ENCODE results near the gene CDK11B.
A peak's percentile ranks its signal among the peaks of the same experiment; 100 is the strongest.
"Not testable (repeated sequence)": the region's sequence is repeated elsewhere in the genome, so short reads cannot be mapped to it uniquely, and the experiment has no call there.

CDK11B gene

DNA sequence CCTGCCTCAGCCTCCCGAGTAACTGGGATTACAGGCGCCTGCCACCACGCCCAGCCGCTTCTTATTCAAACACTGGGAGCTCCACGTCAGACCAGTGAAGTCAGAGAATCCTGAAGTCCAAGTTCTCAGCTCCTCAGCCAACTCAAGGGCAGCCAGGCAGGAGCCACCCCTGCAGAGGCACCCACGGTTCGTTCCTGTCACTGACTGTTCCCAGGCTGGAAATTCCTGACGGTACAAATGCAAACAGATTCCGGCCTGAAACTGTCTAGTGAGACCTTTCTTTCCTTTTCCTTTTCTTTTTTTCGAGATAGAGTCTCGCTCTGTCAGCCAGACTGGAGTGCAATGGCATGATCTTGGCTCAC, 22.1 kb upstream of the CDK11B start:
- DNase-seq, result no peak

DNA sequence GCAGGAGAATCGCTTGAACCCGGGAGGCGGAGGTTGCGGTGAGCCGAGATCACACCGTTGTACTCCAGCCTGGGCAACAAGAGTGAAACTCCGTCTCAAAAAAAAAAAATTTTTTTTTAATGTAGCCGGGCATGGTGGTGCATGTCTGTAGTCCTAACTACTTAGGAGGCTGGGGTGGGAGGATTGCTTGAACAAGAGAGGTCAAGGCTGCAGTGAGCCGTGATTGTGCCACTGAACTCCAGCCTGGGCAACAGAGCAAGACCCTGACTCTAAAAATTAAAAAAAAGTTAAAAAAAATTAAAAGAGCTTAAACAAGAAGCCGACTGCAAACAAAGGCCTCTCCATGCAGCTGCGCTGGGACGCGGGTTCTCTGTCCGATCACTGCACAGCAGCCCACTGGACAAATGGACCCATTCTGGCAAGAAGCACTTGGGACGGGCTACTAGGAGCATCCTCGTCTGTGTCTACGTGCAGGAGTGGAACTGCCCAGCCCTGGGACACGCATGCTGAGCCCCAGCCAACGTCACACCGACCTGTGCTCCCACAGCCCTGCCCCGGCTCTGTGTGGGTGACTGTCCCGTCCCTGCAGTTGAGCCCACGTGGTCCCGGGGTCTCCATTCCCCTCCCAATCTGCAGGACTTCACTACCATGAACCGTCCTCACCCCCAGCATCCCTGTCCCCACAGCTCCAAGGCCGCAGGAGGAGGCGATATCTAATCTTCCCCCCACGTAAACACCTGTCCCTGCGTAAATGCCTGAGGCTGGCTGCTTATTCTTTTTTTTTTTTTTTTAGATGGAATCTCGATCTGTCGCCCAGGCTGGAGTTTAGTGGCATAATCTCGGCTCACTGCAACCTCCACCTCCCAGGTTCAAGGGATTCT, 21.5 kb upstream of the CDK11B start:
- DNase-seq, result no peak

DNA sequence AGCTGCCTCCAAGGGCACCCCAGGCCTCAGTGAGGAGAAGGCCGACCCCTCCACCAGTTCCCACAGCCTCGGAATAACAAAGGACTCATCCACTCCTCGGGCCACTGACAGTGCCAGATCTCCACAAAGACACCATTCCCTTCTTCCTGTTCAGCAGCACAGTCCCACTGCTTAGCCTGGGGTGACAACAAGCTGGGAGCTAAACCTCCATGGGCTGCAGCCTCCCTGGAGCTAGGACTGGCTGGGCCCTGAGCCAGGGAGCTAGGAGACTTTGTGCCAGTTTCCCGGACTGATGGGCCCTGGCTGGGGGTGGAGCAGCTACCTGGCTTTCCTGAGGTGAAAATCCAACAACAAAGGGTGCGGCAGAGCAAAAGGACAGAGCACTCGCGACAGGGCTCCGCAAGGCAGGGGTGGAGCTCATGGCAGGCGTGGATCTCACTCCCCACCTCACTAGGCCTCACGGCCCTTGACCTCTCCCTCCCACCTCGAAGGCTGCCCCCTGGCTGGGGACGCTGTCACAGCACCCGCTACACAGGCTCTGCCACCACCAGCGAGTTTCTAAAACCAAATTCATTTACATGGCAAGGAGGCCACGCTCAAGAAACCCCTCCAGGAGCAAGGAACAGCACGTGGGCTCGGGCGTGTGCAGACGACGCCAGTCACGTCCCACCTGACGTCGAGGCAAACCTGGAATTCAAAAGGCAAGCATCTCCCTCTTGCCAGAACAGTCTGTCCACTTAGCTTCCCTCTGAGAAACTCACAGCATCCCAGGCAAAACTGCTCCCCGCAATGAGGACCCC, 20.0 kb upstream of the CDK11B start:
- DNase-seq, result no peak

GRCh38 chr1:1677718-1678580, 19.1 kb upstream of the CDK11B start:
- DNase-seq, result no peak

- DNase-seq, result not testable (repeated sequence)
These were observed 17.3 kb upstream of the CDK11B start for GRCh38 chr1:1676087-1676486.

GRCh38 chr1:1675218-1675617, 16.4 kb upstream of the CDK11B start:
- not testable (repeated sequence) for DNase-seq

GRCh38 chr1:1674806-1675205, 16.0 kb upstream of the CDK11B start:
- DNase-seq, result not testable (repeated sequence)

DNA sequence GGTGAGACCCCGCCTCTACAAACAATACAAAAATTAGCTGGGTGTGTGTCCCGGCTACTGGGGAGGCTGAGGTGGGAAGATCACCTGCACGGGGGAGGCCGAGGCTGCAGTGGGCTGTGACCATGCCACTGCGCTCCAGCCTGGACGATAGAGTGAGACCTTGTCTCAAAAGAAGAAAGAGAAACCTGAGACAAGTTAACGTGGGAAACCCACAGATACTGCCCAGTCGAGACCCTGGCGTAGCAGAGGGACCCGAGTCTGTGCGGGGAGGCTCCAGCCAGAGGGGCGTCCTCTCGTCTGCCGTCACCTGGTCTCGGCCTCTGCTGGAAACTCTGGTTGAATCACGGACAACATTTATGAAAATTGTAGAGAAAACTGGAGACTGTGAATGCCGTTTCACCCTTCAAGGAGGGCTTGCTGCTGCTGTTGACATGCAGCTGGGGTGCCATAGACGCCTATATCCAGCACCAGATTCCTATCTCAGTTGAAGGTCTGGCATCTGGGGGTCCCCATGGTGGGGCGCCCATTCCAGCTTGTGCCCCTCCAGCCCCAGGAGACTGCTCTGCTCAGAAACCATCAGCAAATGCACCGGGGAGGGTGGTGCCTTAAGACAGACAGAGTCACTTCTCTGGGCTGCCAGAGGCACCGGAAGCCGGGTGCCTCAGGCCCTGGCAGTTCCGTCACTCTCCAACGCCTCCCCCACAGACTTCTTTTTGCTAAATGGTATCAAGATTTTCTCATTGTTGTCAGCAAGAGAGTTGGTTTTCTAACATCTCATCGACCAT, 13.6 kb upstream of the CDK11B start:
- DNase-seq, result no peak

GRCh38 chr1:1671365-1672119, 12.7 kb upstream of the CDK11B start:
- no peak for DNase-seq

- no peak for DNase-seq
These were observed 12.1 kb upstream of the CDK11B start for GRCh38 chr1:1670866-1671265.

- DNase-seq, result no peak
These were observed 10.9 kb upstream of the CDK11B start for GRCh38 chr1:1669468-1670440.

DNA sequence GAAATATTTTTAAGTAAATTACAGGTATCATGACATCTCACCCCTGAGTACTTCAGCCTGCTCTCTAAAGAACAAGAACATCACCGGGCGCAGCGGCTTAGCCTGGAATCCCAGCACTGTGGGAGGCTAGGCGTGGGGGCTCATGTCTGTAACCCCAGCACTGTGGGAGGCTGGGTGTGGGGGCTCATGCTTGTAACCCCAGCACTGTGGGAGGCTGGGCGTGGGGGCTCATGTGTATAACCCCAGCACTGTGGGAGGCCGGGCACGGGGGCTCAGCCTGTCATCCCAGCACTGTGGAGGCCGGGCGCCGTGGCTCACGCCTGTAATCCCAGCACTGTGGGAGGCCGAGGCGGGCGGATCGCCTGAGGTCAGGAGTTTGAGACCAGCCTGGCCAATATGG, 7.7 kb upstream of the CDK11B start:
- DNase-seq, result no peak

GRCh38 chr1:1665815-1666251, 7.0 kb upstream of the CDK11B start:
- DNase-seq, result peak; percentile 3 to 28

GRCh38 chr1:1664941-1665814, 6.4 kb upstream of the CDK11B start:
- no peak for DNase-seq

GRCh38 chr1:1664318-1664717, 5.5 kb upstream of the CDK11B start:
- not testable (repeated sequence) for DNase-seq

- not testable (repeated sequence) for DNase-seq
These were observed 4.2 kb upstream of the CDK11B start for GRCh38 chr1:1662830-1663560.

DNA sequence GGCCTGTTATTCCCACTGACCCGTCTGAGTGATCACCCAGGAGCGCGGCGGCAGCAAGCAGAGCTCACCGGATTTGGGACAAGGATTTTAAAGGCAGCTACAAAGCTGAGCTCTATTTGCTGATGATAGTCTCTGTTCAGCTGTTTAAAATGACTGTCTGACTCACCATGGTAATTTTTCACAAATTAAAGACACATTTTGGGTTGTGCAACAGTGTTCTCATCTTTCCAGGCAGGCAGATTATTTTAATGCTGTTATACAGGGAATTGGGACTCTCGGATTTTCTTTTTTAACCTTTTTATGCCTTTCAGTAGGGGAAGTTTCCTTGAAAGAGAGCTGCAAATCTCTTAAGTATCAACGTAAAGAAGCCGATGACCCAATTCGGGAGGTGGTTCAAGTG, 3.6 kb upstream of the CDK11B start:
- not testable (repeated sequence) for DNase-seq

DNA sequence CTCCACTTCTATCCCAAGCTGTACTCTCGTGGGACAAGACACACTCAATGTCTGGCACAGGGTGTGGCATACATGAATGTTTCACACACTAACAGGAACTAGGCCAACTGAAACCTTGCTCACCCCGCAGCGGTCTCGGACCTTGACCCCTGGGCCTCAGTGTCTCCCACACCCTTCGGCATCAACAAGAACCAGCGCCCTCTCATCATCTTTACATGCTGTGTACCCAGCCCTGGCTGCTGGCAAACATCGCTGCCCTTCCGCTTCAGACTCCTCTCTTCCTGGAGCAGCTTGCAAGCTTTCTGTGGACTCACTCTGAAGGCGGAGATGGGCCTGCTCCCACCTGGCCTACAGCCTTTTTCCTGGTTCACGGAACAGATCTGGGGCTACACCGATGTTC, 10.5 kb downstream of the CDK11B start:
- not testable (repeated sequence) for DNase-seq

Measured in inflammatory macrophage (primary cell).